Right atrium auricular region (tissue), 2 donors: Measurements from ENCODE around the gene DENND1A. TPM values are rescaled to one million over a fixed set of nuclear protein-coding genes. Genes with fewer than 3 reads are reported as not detected.

Experiments used
- DNase-seq: peaks from one replicate; pipeline ENCODE4 v3.0.0-alpha.2; 2019; ENCODE audit warnings: low spot score
- H3K27ac ChIP-seq, 2 donors: fragments of 200-600 bp; sonication (generic); 1 replicate in 1 of 2; 2 replicates in 1 of 2; pipeline ENCODE4 v1.5.1; 2016 to 2019
- H3K27me3 ChIP-seq, 2 donors: fragments of 200-600 bp; sonication (generic); one replicate each; pipeline versions ENCODE4 v1.5.1 to v1.6.0; 2017 to 2019
- H3K36me3 ChIP-seq: fragments of 200-600 bp; sonication (generic); one replicate; pipeline ENCODE4 v1.5.1; 2016
- H3K4me1 ChIP-seq, 2 donors: fragments of 200-600 bp; sonication (generic); one replicate each; pipeline versions ENCODE4 v1.5.1 to v1.6.0; 2017 to 2019
- H3K4me3 ChIP-seq, 2 donors: fragments of 200-600 bp; sonication (generic); 1 replicate in 1 of 2; 2 replicates in 1 of 2; pipeline ENCODE4 v1.5.1; 2017 to 2019; ENCODE audit warnings: mild to moderate bottlenecking in 1 of 2, moderate library complexity in 1 of 2
- H3K9me3 ChIP-seq, 2 donors: fragments of 200-600 bp; sonication (generic); one replicate each; pipeline ENCODE4 v1.5.1; 2019
- CTCF ChIP-seq, 2 donors: fragments of 200-600 bp; sonication (generic); IDR thresholded peaks; one replicate each; pipeline ENCODE4 v1.5.1; 2019; ENCODE audit warnings: antibody characterized with exemption in 2 of 2
- total RNA-seq, 2 donors: library from RNA; depleted of rRNA; stranded (reverse); fragments of >200 nt; gene quantifications; one replicate each; pipeline ENCODE4 v1.1.0, GENCODE V29; 2016

Gene DENND1A
- total RNA-seq, 2 donors from 2014 or later, result 14.9 to 23.6 TPM

- H3K9me3 ChIP-seq, result no peaks in the 10 kb centered on the region
- no peaks in the 10 kb centered on the region for H3K4me1 ChIP-seq
- no peak for TF ChIP-seq CTCF (IDR thresholded peaks at IDR 0.05)
- no peak overlapping the region for H3K4me3 ChIP-seq
- DNase-seq, result no peak
- no peaks in the 10 kb centered on the region for H3K27me3 ChIP-seq
- H3K36me3 ChIP-seq, result no peaks in the 10 kb centered on the region
- no peak overlapping the region for H3K27ac ChIP-seq
These were observed 24.8 kb upstream of the DENND1A start for GRCh38 chr9:123954518-123955280.

- Histone ChIP-seq H3K36me3 (no peaks in the 10 kb centered on the region), H3K4me1 (no peaks in the 10 kb centered on the region), H3K27me3 (no peaks in the 10 kb centered on the region), H3K9me3 (no peaks in the 10 kb centered on the region), H3K27ac (no peak overlapping the region), H3K4me3 (no peak overlapping the region)
- DNase-seq, result no peak
- no peak for TF ChIP-seq CTCF (IDR thresholded peaks at IDR 0.05)
These were observed 22.9 kb upstream of the DENND1A start for GRCh38 chr9:123952641-123953495.

GRCh38 chr9:123948286-123948685 lies 18.4 kb upstream of the DENND1A start:
- H3K4me1 ChIP-seq, result no peaks in the 10 kb centered on the region
- no peaks in the 10 kb centered on the region for H3K27me3 ChIP-seq
- no peak overlapping the region for H3K4me3 ChIP-seq
- no peaks in the 10 kb centered on the region for H3K9me3 ChIP-seq
- DNase-seq, result no peak
- H3K27ac ChIP-seq, result no peak overlapping the region
- TF ChIP-seq CTCF (IDR thresholded peaks at IDR 0.05), result no peak
- no peaks in the 10 kb centered on the region for H3K36me3 ChIP-seq

GRCh38 chr9:123947326-123947725 lies 17.4 kb upstream of the DENND1A start:
- Histone ChIP-seq H3K4me3 (no peak overlapping the region), H3K9me3 (no peaks in the 10 kb centered on the region), H3K4me1 (no peaks in the 10 kb centered on the region), H3K36me3 (no peaks in the 10 kb centered on the region), H3K27me3 (no peaks in the 10 kb centered on the region), H3K27ac (no peak overlapping the region)
- TF ChIP-seq CTCF (IDR thresholded peaks at IDR 0.05), result no peak
- no peak for DNase-seq

GRCh38 chr9:123946101-123946821 lies 16.3 kb upstream of the DENND1A start:
- no peaks in the 10 kb centered on the region for H3K4me1 ChIP-seq
- no peaks in the 10 kb centered on the region for H3K27me3 ChIP-seq
- H3K36me3 ChIP-seq, result no peaks in the 10 kb centered on the region
- no peak for TF ChIP-seq CTCF (IDR thresholded peaks at IDR 0.05)
- no peak for DNase-seq
- no peak overlapping the region for H3K27ac ChIP-seq
- no peaks in the 10 kb centered on the region for H3K9me3 ChIP-seq
- H3K4me3 ChIP-seq, result no peak overlapping the region
